Smooth muscle cell (in vitro differentiated cells): ENCODE results near the gene HIVEP3. TPM values are rescaled to one million over a fixed set of nuclear protein-coding genes. Genes with fewer than 3 reads are reported as not detected.
A peak's percentile ranks its signal among the peaks of the same experiment; 100 is the strongest.

Source experiments
- DNase-seq: peaks from one replicate; lab custom pipeline; 2025; ENCODE audit not compliant: unreplicated experiment; lab: John Stamatoyannopoulos, UW
- H2AFZ ChIP-seq: fragments of 200-600 bp; sonication (generic); 2 replicates; pipeline ENCODE4 v1.6.0; 2016; ENCODE audit warnings: antibody characterized with exemption, low read depth, mild to moderate bottlenecking
- H3F3A ChIP-seq: fragments of 200-600 bp; sonication (generic); 2 replicates; pipeline ENCODE4 v1.6.0; 2017; ENCODE audit warnings: antibody characterized with exemption, low read depth
- H3K27ac ChIP-seq: fragments of 200-600 bp; sonication (generic); 2 replicates; pipeline ENCODE4 v1.5.1; 2016; ENCODE audit warnings: low read depth, mild to moderate bottlenecking
- H3K27me3 ChIP-seq: fragments of 200-600 bp; sonication (generic); 2 replicates; pipeline ENCODE4 v1.6.1; 2016; ENCODE audit warnings: low read depth, mild to moderate bottlenecking
- H3K36me3 ChIP-seq: fragments of 200-600 bp; sonication (generic); 2 replicates; pipeline ENCODE4 v1.5.1; 2016; ENCODE audit warnings: low read depth
- H3K4me1 ChIP-seq: fragments of 200-600 bp; sonication (generic); 2 replicates; pipeline ENCODE4 v1.5.1; 2016; ENCODE audit warnings: low read depth
- H3K4me2 ChIP-seq: fragments of 200-600 bp; sonication (generic); 2 replicates; pipeline ENCODE4 v1.6.0; 2016; ENCODE audit warnings: mild to moderate bottlenecking
- H3K4me3 ChIP-seq: fragments of 200-600 bp; sonication (generic); 2 replicates; pipeline ENCODE4 v1.5.1; 2016; ENCODE audit warnings: mild to moderate bottlenecking
- H3K79me2 ChIP-seq: fragments of 200-600 bp; sonication (generic); 2 replicates; pipeline ENCODE4 v1.6.0; 2016; ENCODE audit warnings: low read depth, mild to moderate bottlenecking
- H3K9ac ChIP-seq: fragments of 200-600 bp; sonication (generic); 2 replicates; pipeline ENCODE4 v1.6.0; 2016; ENCODE audit warnings: low read depth
- H3K9me3 ChIP-seq: fragments of 200-600 bp; sonication (generic); replicated peaks from 2 replicates; pipeline ENCODE4 v1.5.1; 2016; ENCODE audit warnings: low read depth
- H4K20me1 ChIP-seq: fragments of 200-600 bp; sonication (generic); 2 replicates; pipeline ENCODE4 v1.6.0; 2016; ENCODE audit warnings: low read depth
- WGBS: methylation state at CpG from one replicate; pipeline ENCODE4 v1.1.7; 2016; ENCODE audit warnings: low lambda C conversion rate; 5-methylcytosine and 5-hydroxymethylcytosine counted together
- polyA plus RNA-seq: library from polyadenylated mRNA; unstranded; fragments of >200 nt; fragmentation: Nextera tagmentation; extraction: Ambion mirVana; gene quantifications from 2 replicates; pipeline ENCODE4 v1.2.1, GENCODE V29; 2016
- total RNA-seq: library from RNA; depleted of rRNA; stranded (reverse); fragments of >200 nt; gene quantifications from 2 replicates; pipeline ENCODE4 v1.2.3, GENCODE V29; 2014
- TF ChIP-seq, protein P1 (sequence below): fragments of 200-600 bp; sonication (generic); IDR thresholded peaks from 2 replicates; pipeline ENCODE4 v1.5.1; 2017; ENCODE audit warnings: borderline replicate concordance, mild to moderate bottlenecking, antibody characterized with exemption; ENCODE audit not compliant: insufficient read depth, poor library complexity, severe bottlenecking

HIVEP3 gene
- total and polyA plus RNA-seq, 2 experiments from 2014 or later: 2.1 to 6.4 TPM

DNA sequence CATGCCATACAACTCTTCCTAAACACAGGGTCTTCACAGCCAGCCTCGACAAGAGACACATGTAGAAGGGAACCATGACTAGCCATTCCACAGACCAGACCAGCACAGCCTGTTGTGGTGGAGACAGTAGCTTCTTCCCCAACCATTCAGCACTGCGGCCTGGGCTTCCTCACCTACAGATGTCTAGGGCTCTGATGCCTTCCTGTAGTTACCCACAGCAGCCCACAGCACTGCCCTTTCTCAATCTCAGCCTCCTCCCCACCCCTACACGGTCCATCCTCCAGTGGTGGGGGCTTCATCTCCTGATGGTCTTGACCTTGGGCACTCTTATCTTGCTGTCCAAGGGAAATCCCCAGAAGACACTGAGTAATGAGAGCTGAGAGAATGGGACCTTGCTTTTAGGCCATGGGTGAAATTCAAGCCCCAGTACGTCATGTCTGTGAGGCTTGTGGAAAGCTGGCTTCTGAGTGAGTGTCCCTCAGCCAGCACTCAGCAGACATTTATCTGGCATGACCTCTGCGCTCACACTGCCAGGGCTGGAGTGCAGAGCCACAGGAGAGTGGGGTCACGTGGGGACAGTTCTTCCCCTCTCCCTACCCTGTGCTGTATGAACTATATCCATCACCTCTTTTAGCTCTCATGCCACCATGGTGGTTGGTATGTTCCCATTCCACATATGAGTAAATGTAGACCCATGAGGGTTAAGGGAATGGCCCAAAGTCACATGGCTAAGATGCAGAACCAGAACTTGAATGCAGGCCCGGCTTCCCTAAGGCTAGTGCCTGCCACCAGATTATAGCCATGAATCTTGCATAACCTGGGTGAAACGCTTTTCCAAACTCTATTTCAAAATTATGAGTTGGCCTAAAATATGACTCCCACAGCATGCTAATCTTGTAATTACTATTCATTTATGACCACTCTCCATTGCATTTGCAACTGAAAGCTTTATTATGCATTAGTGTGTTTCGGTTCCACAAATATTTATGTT lies 104.7 kb downstream of the HIVEP3 start:
- H3K36me3 ChIP-seq: no peaks in the 10 kb centered on the region
- no peak overlapping the region for H3K4me2 ChIP-seq
- no peaks in the 10 kb centered on the region for H3K9me3 ChIP-seq
- H2AFZ ChIP-seq: no peak overlapping the region
- H3F3A ChIP-seq: no peaks in the 10 kb centered on the region
- TF ChIP-seq, protein P1, sequence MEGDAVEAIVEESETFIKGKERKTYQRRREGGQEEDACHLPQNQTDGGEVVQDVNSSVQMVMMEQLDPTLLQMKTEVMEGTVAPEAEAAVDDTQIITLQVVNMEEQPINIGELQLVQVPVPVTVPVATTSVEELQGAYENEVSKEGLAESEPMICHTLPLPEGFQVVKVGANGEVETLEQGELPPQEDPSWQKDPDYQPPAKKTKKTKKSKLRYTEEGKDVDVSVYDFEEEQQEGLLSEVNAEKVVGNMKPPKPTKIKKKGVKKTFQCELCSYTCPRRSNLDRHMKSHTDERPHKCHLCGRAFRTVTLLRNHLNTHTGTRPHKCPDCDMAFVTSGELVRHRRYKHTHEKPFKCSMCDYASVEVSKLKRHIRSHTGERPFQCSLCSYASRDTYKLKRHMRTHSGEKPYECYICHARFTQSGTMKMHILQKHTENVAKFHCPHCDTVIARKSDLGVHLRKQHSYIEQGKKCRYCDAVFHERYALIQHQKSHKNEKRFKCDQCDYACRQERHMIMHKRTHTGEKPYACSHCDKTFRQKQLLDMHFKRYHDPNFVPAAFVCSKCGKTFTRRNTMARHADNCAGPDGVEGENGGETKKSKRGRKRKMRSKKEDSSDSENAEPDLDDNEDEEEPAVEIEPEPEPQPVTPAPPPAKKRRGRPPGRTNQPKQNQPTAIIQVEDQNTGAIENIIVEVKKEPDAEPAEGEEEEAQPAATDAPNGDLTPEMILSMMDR: no peak
- H3K27me3 ChIP-seq: no peaks in the 10 kb centered on the region
- H3K9ac ChIP-seq: no peak overlapping the region
- H3K79me2 ChIP-seq: no peaks in the 10 kb centered on the region
- H4K20me1 ChIP-seq: no peaks in the 10 kb centered on the region
- no peak overlapping the region for H3K4me3 ChIP-seq
- WGBS: 90% methylated on average over 9 of the region's 9 CpGs
- no peaks in the 10 kb centered on the region for H3K4me1 ChIP-seq
- H3K27ac ChIP-seq: no peak overlapping the region
- no peak for DNase-seq

DNA sequence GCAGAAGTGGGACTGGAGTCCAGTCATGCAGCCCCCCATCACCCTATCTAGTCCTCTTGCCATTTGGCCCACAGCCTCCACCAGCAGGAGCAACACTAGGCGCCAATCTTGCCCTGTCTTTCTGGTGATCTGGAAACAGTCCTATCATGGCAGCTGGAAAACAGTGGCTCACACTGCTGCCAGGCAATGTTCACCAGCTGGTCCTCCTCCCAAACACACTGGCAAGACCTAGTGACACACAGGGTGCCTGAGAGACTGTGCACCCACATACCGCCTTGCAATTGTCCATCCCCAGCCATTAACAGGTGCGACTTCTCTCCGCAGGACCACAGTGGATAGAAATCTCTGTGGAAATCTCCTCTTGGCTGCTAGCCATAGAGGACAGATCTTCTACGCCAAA lies 105.5 kb downstream of the HIVEP3 start:
- H3K4me1 ChIP-seq: no peaks in the 10 kb centered on the region
- TF ChIP-seq, protein P1: no peak
- no peak for DNase-seq
- H3K36me3 ChIP-seq: no peaks in the 10 kb centered on the region
- no peaks in the 10 kb centered on the region for H3K79me2 ChIP-seq
- H3K27me3 ChIP-seq: no peaks in the 10 kb centered on the region
- H3K4me2 ChIP-seq: no peak overlapping the region
- H3K4me3 ChIP-seq: no peak overlapping the region
- no peak overlapping the region for H3K9ac ChIP-seq
- H4K20me1 ChIP-seq: no peaks in the 10 kb centered on the region
- WGBS: 95% methylated on average over 5 of the region's 5 CpGs
- H3K9me3 ChIP-seq: no peaks in the 10 kb centered on the region
- H2AFZ ChIP-seq: no peak overlapping the region
- no peaks in the 10 kb centered on the region for H3F3A ChIP-seq
- peak overlapping the region; percentile 96 for H3K27ac ChIP-seq

DNA sequence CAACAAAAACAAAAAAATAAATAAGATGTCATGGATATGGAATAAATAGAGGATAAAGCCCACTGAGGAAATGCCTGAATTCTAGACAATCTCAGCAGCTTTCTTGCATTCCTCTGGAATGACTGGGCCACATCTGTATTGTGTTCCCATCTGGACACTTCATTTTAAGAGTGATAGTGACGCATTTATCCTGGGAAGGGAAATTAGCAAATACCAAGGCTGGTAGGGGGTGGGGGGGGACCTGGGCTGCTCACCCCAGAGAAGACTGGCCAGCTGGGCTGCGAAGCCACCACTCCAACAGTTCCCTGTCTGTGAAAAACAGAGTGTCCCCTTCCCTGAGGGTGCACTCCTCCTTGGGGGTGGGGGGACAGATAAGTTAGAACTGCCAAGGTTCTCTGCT lies 106.3 kb downstream of the HIVEP3 start:
- H3K9me3 ChIP-seq: no peaks in the 10 kb centered on the region
- no peak for DNase-seq
- H3K27ac ChIP-seq: peak overlapping the region; percentile 96
- peak overlapping the region; percentile 80 for H3K9ac ChIP-seq
- TF ChIP-seq, protein P1: no peak
- H3K4me1 ChIP-seq: no peaks in the 10 kb centered on the region
- no peak overlapping the region for H2AFZ ChIP-seq
- H3K4me3 ChIP-seq: no peak overlapping the region
- peak overlapping the region; percentile 58 for H3K4me2 ChIP-seq
- no peaks in the 10 kb centered on the region for H3K79me2 ChIP-seq
- no peaks in the 10 kb centered on the region for H3K36me3 ChIP-seq
- no peaks in the 10 kb centered on the region for H4K20me1 ChIP-seq
- no peaks in the 10 kb centered on the region for H3K27me3 ChIP-seq
- WGBS: 16% methylated on average over 2 of the region's 2 CpGs
- no peaks in the 10 kb centered on the region for H3F3A ChIP-seq
